Astrocyte (in vitro differentiated cells and primary cell): ENCODE data around the gene ZCCHC12.

Experiments
- EZH2 ChIP-seq: IDR thresholded peaks from 2 replicates; pipeline ENCODE4 v1.6.1; 2012; ENCODE audit warnings: mild to moderate bottlenecking, low read length, inconsistent platforms; ENCODE audit not compliant: insufficient read depth
- TF ChIP-seq, protein P1 (sequence below): IDR thresholded peaks from 2 replicates; pipeline ENCODE4 v1.5.1; 2011; ENCODE audit warnings: low read depth, mild to moderate bottlenecking, inconsistent platforms, low read length, moderate library complexity; ENCODE audit not compliant: insufficient read depth

DNA sequence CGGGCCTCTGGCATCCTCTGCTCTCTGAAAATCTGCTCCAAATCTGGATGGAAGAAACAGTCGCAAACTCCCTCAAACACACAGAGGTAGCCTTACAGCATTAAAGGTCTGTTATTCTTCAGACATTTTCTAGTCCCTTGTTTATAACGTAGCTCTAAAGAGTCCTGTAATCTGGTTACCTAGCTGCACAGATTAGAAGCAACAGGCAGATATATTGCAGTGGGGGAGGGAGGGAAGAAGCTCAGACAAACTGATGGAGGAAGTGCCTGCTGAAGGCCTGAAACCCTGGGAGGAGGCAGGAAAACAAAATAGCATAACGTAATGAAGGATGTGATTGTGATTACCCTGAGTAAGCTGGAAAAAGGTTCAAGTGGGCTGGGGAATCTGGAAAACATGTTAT lies 39.4 kb downstream of the ZCCHC12 start:
- TF ChIP-seq, protein P1, sequence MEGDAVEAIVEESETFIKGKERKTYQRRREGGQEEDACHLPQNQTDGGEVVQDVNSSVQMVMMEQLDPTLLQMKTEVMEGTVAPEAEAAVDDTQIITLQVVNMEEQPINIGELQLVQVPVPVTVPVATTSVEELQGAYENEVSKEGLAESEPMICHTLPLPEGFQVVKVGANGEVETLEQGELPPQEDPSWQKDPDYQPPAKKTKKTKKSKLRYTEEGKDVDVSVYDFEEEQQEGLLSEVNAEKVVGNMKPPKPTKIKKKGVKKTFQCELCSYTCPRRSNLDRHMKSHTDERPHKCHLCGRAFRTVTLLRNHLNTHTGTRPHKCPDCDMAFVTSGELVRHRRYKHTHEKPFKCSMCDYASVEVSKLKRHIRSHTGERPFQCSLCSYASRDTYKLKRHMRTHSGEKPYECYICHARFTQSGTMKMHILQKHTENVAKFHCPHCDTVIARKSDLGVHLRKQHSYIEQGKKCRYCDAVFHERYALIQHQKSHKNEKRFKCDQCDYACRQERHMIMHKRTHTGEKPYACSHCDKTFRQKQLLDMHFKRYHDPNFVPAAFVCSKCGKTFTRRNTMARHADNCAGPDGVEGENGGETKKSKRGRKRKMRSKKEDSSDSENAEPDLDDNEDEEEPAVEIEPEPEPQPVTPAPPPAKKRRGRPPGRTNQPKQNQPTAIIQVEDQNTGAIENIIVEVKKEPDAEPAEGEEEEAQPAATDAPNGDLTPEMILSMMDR: no peak
- no peak for TF ChIP-seq EZH2
